Stimulated activated naive CD8-positive, alpha-beta T cell treated with anti-CD3 and anti-CD28 coated beads, Interleukin-15, Interleukin-2, amounts not matched to agents 100 ng/mL and 50 ng/mL, for 24 hours (primary cell): ENCODE data around the gene IFIT1.
"Not testable (repeated sequence)": the region's sequence is repeated elsewhere in the genome, so short reads cannot be mapped to it uniquely, and the experiment has no call there.

Experiments
- H3K27ac Mint-ChIP-seq: one replicate; pipeline ENCODE4 v1.8.0; 2021; ENCODE audit warnings: mild to moderate bottlenecking, mixed read lengths
- H3K27me3 Mint-ChIP-seq: one replicate; pipeline ENCODE4 v1.8.0; 2021; ENCODE audit warnings: mixed read lengths
- H3K36me3 Mint-ChIP-seq: one replicate; pipeline ENCODE4 v1.8.0; 2021; ENCODE audit warnings: low read depth, mixed read lengths
- H3K4me1 Mint-ChIP-seq: one replicate; pipeline ENCODE4 v1.8.0; 2021; ENCODE audit warnings: low read depth, mixed read lengths
- H3K4me3 Mint-ChIP-seq: one replicate; pipeline ENCODE4 v1.8.0; 2021; ENCODE audit warnings: mild to moderate bottlenecking, mixed read lengths
- H3K9me3 Mint-ChIP-seq: one replicate; pipeline ENCODE4 v1.8.0; 2021; ENCODE audit warnings: mixed read lengths

IFIT1 gene

GRCh38 chr10:89377705-89378637 is 14.5 kb upstream of the IFIT1 start, which contains the start of gene IFIT1B:
IFIT1B (plus strand) TSS chr10:89378056; CDS start chr10:89378136, 80 bp downstream.
- Mint-ChIP-seq H3K27me3 (peaks cover 4% of the 10 kb centered on the region), H3K9me3 (no peaks in the 10 kb centered on the region), H3K27ac (no peak within 1 kb of the TSS)

GRCh38 chr10:89379103-89379502 is 13.3 kb upstream of the IFIT1 start:
- H3K4me3 Mint-ChIP-seq = no peak overlapping the region
- H3K4me1 Mint-ChIP-seq = no peaks in the 10 kb centered on the region
- H3K27ac Mint-ChIP-seq = no peak overlapping the region
- H3K27me3 Mint-ChIP-seq = peaks cover 4% of the 10 kb centered on the region
- no peaks in the 10 kb centered on the region for H3K36me3 Mint-ChIP-seq
- no peaks in the 10 kb centered on the region for H3K9me3 Mint-ChIP-seq

More at GRCh38 chr10:89377705-89378637, 14.5 kb upstream of the IFIT1 start, which contains the start of gene IFIT1B:
- Mint-ChIP-seq H3K4me3 (no peak within 1 kb of the TSS), H3K36me3 (no peaks in the 10 kb centered on the region), H3K4me1 (no peaks in the 10 kb centered on the region)

GRCh38 chr10:89382757-89383156 is 9.7 kb upstream of the IFIT1 start:
- H3K9me3 Mint-ChIP-seq = no peaks in the 10 kb centered on the region
- H3K27me3 Mint-ChIP-seq = no peaks in the 10 kb centered on the region
- H3K27ac Mint-ChIP-seq = no peak overlapping the region
- no peaks in the 10 kb centered on the region for H3K4me1 Mint-ChIP-seq
- no peak overlapping the region for H3K4me3 Mint-ChIP-seq
- no peaks in the 10 kb centered on the region for H3K36me3 Mint-ChIP-seq

- Mint-ChIP-seq H3K27ac (no peak overlapping the region), H3K36me3 (no peaks in the 10 kb centered on the region), H3K4me3 (no peak overlapping the region), H3K9me3 (no peaks in the 10 kb centered on the region), H3K27me3 (no peaks in the 10 kb centered on the region), H3K4me1 (no peaks in the 10 kb centered on the region)
These were observed 7.7 kb upstream of the IFIT1 start for GRCh38 chr10:89384474-89385340.

GRCh38 chr10:89388806-89389205 is 3.6 kb upstream of the IFIT1 start:
- H3K4me1 Mint-ChIP-seq = peaks cover 22% of the 10 kb centered on the region
- no peak overlapping the region for H3K4me3 Mint-ChIP-seq
- H3K36me3 Mint-ChIP-seq = no peaks in the 10 kb centered on the region
- H3K9me3 Mint-ChIP-seq = no peaks in the 10 kb centered on the region
- no peaks in the 10 kb centered on the region for H3K27me3 Mint-ChIP-seq
- H3K27ac Mint-ChIP-seq = no peak overlapping the region

- Mint-ChIP-seq H3K4me3 (no peak overlapping the region), H3K9me3 (no peaks in the 10 kb centered on the region), H3K4me1 (peaks cover 27% of the 10 kb centered on the region)
These were observed 3.2 kb upstream of the IFIT1 start for GRCh38 chr10:89389254-89389653.

GRCh38 chr10:89390476-89391225 is 1.8 kb upstream of the IFIT1 start:
- H3K4me1 Mint-ChIP-seq = peaks cover 37% of the 10 kb centered on the region
- H3K27ac Mint-ChIP-seq = no peak overlapping the region
- no peaks in the 10 kb centered on the region for H3K9me3 Mint-ChIP-seq
- no peak overlapping the region for H3K4me3 Mint-ChIP-seq
- H3K27me3 Mint-ChIP-seq = no peaks in the 10 kb centered on the region
- no peaks in the 10 kb centered on the region for H3K36me3 Mint-ChIP-seq

More at GRCh38 chr10:89389254-89389653, 3.2 kb upstream of the IFIT1 start:
- no peak overlapping the region for H3K27ac Mint-ChIP-seq
- no peaks in the 10 kb centered on the region for H3K36me3 Mint-ChIP-seq
- H3K27me3 Mint-ChIP-seq = no peaks in the 10 kb centered on the region

- not testable (repeated sequence) for H3K27me3 Mint-ChIP-seq, H3K27ac Mint-ChIP-seq, H3K4me3 Mint-ChIP-seq, H3K9me3 Mint-ChIP-seq, H3K36me3 Mint-ChIP-seq
- peaks cover 39% of the 10 kb centered on the region for H3K4me1 Mint-ChIP-seq
These were observed 1.2 kb upstream of the IFIT1 start for GRCh38 chr10:89391226-89391576.

- H3K4me3 Mint-ChIP-seq = peak overlapping the region; percentile 84
- H3K27ac Mint-ChIP-seq = peak overlapping the region; percentile 67
- no peaks in the 10 kb centered on the region for H3K27me3 Mint-ChIP-seq
- H3K4me1 Mint-ChIP-seq = peaks cover 47% of the 10 kb centered on the region
- peaks cover 5% of the 10 kb centered on the region for H3K36me3 Mint-ChIP-seq
- no peaks in the 10 kb centered on the region for H3K9me3 Mint-ChIP-seq
These were observed 551 bp downstream of the IFIT1 start for GRCh38 chr10:89392974-89393373.

- Mint-ChIP-seq H3K27me3 (no peaks in the 10 kb centered on the region), H3K36me3 (peaks cover 8% of the 10 kb centered on the region), H3K9me3 (no peaks in the 10 kb centered on the region), H3K4me3 (peak overlapping the region; percentile 84), H3K27ac (no peak overlapping the region), H3K4me1 (peaks cover 56% of the 10 kb centered on the region)
These were observed 1.5 kb downstream of the IFIT1 start for GRCh38 chr10:89393898-89394297.

GRCh38 chr10:89395141-89395540 is 2.7 kb downstream of the IFIT1 start:
- no peak overlapping the region for H3K27ac Mint-ChIP-seq
- peaks cover 12% of the 10 kb centered on the region for H3K36me3 Mint-ChIP-seq
- H3K4me3 Mint-ChIP-seq = no peak overlapping the region
- no peaks in the 10 kb centered on the region for H3K27me3 Mint-ChIP-seq
- H3K9me3 Mint-ChIP-seq = no peaks in the 10 kb centered on the region
- peaks cover 68% of the 10 kb centered on the region for H3K4me1 Mint-ChIP-seq

GRCh38 chr10:89398003-89398749 is 5.8 kb downstream of the IFIT1 start:
- Mint-ChIP-seq H3K27me3 (no peaks in the 10 kb centered on the region), H3K4me1 (peaks cover 60% of the 10 kb centered on the region), H3K9me3 (no peaks in the 10 kb centered on the region), H3K4me3 (no peak overlapping the region), H3K27ac (no peak overlapping the region), H3K36me3 (peaks cover 28% of the 10 kb centered on the region)

- Mint-ChIP-seq H3K9me3 (no peaks in the 10 kb centered on the region), H3K36me3 (peaks cover 34% of the 10 kb centered on the region), H3K27ac (no peak overlapping the region), H3K4me3 (no peak overlapping the region), H3K27me3 (no peaks in the 10 kb centered on the region), H3K4me1 (peaks cover 48% of the 10 kb centered on the region)
These were observed 7.5 kb downstream of the IFIT1 start for GRCh38 chr10:89399956-89400355.

GRCh38 chr10:89403043-89403442 is 10.6 kb downstream of the IFIT1 start:
- H3K27me3 Mint-ChIP-seq = no peaks in the 10 kb centered on the region
- peaks cover 32% of the 10 kb centered on the region for H3K4me1 Mint-ChIP-seq
- no peaks in the 10 kb centered on the region for H3K9me3 Mint-ChIP-seq
- no peak overlapping the region for H3K4me3 Mint-ChIP-seq
- H3K36me3 Mint-ChIP-seq = peaks cover 35% of the 10 kb centered on the region
- no peak overlapping the region for H3K27ac Mint-ChIP-seq
